Activated naive CD8-positive, alpha-beta T cell treated with anti-CD3 and anti-CD28 coated beads for 36 hours (primary cell): ENCODE results near the gene ZBED4. TPM values are rescaled to one million over a fixed set of nuclear protein-coding genes. Genes with fewer than 3 reads are reported as not detected.

Experiments
- DNase-seq: peaks from one replicate; pipeline ENCODE4 v3.0.0; 2021
- H3K27ac Mint-ChIP-seq: one replicate; pipeline ENCODE4 v1.8.0; 2022; ENCODE audit warnings: mild to moderate bottlenecking, moderate library complexity, mixed read lengths
- H3K27me3 Mint-ChIP-seq: one replicate; pipeline ENCODE4 v1.8.0; 2022; ENCODE audit warnings: mild to moderate bottlenecking, mixed read lengths
- H3K36me3 Mint-ChIP-seq: one replicate; pipeline ENCODE4 v1.8.0; 2021; ENCODE audit warnings: mild to moderate bottlenecking, mixed read lengths
- H3K4me1 Mint-ChIP-seq: one replicate; pipeline ENCODE4 v1.8.0; 2021; ENCODE audit warnings: mixed read lengths
- H3K4me3 Mint-ChIP-seq: one replicate; pipeline ENCODE4 v1.8.0; 2022; ENCODE audit warnings: mild to moderate bottlenecking, moderate library complexity, mixed read lengths
- H3K9me3 Mint-ChIP-seq: one replicate; pipeline ENCODE4 v1.8.0; 2022; ENCODE audit warnings: mixed read lengths
- total RNA-seq, 2 experiments: library from RNA; stranded (reverse); gene quantifications; one replicate each; pipeline ENCODE4 v1.2.3, GENCODE V29; 2021

Gene ZBED4
- total RNA-seq, 2 experiments from 2014 or later: 20.6 to 20.7 TPM

- no peak overlapping the region for H3K27ac Mint-ChIP-seq
- H3K36me3 Mint-ChIP-seq: peaks cover 43% of the 10 kb centered on the region
- no peak for DNase-seq
- no peak overlapping the region for H3K4me3 Mint-ChIP-seq
- no peaks in the 10 kb centered on the region for H3K9me3 Mint-ChIP-seq
- no peaks in the 10 kb centered on the region for H3K27me3 Mint-ChIP-seq
- H3K4me1 Mint-ChIP-seq: peaks cover 25% of the 10 kb centered on the region
Measured at GRCh38 chr22:49878206-49878605, 24.6 kb downstream of the ZBED4 start.

DNA sequence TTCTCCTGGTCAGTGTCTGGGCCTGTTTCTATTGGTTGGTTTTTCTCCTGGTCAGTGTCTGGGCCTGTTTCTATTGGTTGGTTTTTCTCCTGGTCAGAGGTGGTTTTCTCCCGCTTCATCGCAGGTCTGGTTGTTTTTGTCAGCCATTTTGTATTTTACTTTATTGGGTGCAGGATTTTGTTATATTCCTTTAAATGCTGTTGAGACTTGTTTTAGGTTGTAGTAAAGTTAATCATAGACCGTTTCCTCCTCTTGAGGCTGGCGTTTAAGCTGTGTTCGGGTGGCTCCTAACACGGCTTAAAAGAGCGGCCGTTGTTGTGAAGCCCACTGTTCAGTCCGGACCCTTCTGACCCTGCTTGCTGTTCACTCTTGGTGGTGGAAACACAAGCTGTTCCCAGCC is 26.2 kb downstream of the ZBED4 start:
- Mint-ChIP-seq H3K27me3 (no peaks in the 10 kb centered on the region), H3K4me3 (no peak overlapping the region), H3K4me1 (peaks cover 18% of the 10 kb centered on the region), H3K36me3 (peaks cover 40% of the 10 kb centered on the region), H3K9me3 (no peaks in the 10 kb centered on the region), H3K27ac (no peak overlapping the region)
- no peak for DNase-seq

GRCh38 chr22:49880281-49880680 is 26.6 kb downstream of the ZBED4 start:
- Mint-ChIP-seq H3K4me3 (peak overlapping the region; percentile 14), H3K27ac (peak overlapping the region; percentile 52), H3K4me1 (peaks cover 18% of the 10 kb centered on the region), H3K9me3 (no peaks in the 10 kb centered on the region), H3K27me3 (no peaks in the 10 kb centered on the region), H3K36me3 (peaks cover 37% of the 10 kb centered on the region)
- DNase-seq: no peak

- H3K27ac Mint-ChIP-seq: no peak overlapping the region
- no peak for DNase-seq
- H3K4me1 Mint-ChIP-seq: peaks cover 18% of the 10 kb centered on the region
- H3K4me3 Mint-ChIP-seq: no peak overlapping the region
- no peaks in the 10 kb centered on the region for H3K27me3 Mint-ChIP-seq
- H3K36me3 Mint-ChIP-seq: peaks cover 38% of the 10 kb centered on the region
- H3K9me3 Mint-ChIP-seq: no peaks in the 10 kb centered on the region
Measured at GRCh38 chr22:49881856-49882255, 28.2 kb downstream of the ZBED4 start.

DNA sequence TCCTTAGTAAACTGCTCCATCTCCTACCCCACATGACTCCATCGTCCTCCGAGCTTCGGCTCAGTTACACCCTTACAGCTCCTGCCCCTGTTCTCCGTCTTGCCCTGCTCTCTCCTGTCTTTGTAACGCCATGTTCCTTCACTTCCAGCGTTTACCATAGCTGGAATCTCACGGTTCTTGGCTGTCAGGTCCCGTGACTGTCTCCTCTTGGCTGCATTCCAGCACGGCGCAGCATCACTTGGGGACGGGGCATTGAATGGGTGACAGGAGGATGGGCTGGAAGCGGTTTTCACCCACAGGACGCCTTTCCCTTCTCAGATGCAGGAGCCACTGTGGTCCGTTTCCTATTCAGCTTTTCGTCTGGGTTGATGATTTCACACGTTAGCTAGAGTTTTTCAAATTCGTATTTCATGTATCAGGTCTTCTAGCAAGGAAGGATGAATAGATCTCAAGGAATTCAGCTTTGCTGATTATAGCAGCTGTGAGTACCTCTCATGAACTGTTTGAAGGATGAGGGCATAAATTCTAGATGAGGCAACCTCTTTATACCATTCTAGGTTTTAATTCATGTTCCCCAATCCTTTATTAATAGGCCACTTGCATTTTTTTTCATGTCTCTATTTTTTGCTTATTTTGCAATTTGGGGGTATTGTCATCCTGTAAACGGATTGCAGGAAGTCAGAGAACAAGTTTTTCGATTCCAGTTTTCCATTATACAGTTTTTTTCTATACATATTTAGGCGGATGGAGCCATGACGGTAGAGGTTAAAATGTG is 29.1 kb downstream of the ZBED4 start:
- H3K27me3 Mint-ChIP-seq: no peaks in the 10 kb centered on the region
- peaks cover 45% of the 10 kb centered on the region for H3K36me3 Mint-ChIP-seq
- peaks cover 21% of the 10 kb centered on the region for H3K4me1 Mint-ChIP-seq
- no peak for DNase-seq
- no peaks in the 10 kb centered on the region for H3K9me3 Mint-ChIP-seq
- peak overlapping the region; percentile 31 for H3K27ac Mint-ChIP-seq
- H3K4me3 Mint-ChIP-seq: no peak overlapping the region

DNA sequence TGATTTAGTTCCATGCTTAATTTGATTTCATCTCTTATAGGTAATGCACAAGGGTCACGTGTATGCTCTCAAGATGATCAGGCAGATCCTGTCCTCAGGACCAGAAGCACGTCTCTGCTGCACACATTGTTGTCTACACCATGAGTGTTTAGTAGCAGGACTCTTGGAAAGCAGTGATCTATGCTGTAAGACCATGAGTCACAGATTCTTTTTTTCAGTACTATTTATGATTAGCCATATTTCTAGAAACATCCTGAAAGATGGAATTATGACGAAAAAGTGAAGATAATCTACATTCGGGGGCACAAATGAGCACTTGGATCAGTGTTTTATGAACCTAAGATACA is 29.6 kb downstream of the ZBED4 start:
- peaks cover 43% of the 10 kb centered on the region for H3K36me3 Mint-ChIP-seq
- H3K27me3 Mint-ChIP-seq: no peaks in the 10 kb centered on the region
- H3K9me3 Mint-ChIP-seq: no peaks in the 10 kb centered on the region
- peaks cover 21% of the 10 kb centered on the region for H3K4me1 Mint-ChIP-seq
- DNase-seq: no peak
- no peak overlapping the region for H3K4me3 Mint-ChIP-seq
- H3K27ac Mint-ChIP-seq: peak overlapping the region; percentile 31

- Mint-ChIP-seq H3K27me3 (no peaks in the 10 kb centered on the region), H3K27ac (no peak overlapping the region), H3K4me1 (peaks cover 21% of the 10 kb centered on the region), H3K4me3 (no peak overlapping the region), H3K9me3 (no peaks in the 10 kb centered on the region), H3K36me3 (peaks cover 46% of the 10 kb centered on the region)
- no peak for DNase-seq
Measured at GRCh38 chr22:49884075-49884474, 30.4 kb downstream of the ZBED4 start.

DNA sequence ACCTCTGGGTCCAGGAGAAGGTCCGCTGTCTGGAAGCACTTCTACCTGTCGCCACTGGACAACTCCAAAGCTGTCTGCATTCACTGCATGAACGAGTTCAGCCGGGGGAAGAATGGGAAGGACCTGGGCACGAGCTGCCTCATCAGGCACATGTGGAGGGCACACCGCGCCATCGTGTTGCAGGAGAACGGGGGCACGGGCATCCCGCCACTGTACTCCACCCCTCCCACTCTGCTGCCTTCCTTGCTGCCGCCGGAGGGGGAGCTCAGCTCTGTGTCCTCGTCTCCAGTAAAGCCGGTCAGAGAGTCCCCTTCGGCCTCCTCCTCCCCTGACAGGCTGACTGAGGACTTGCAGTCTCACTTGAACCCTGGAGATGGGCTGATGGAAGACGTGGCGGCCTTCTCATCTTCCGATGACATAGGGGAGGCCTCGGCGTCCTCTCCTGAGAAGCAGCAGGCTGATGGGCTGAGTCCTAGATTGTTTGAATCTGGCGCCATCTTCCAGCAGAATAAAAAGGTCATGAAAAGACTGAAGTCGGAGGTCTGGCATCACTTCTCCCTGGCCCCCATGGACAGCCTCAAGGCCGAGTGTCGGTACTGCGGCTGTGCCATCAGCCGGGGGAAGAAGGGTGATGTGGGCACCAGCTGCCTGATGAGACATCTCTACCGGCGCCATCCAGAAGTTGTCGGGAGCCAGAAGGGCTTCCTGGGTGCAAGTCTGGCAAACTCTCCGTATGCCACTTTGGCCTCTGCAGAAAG is 31.0 kb downstream of the ZBED4 start:
- Mint-ChIP-seq H3K4me3 (no peak overlapping the region), H3K36me3 (peaks cover 52% of the 10 kb centered on the region), H3K9me3 (no peaks in the 10 kb centered on the region), H3K4me1 (peaks cover 21% of the 10 kb centered on the region), H3K27me3 (no peaks in the 10 kb centered on the region), H3K27ac (no peak overlapping the region)
- no peak for DNase-seq

GRCh38 chr22:49885281-49885680 is 31.6 kb downstream of the ZBED4 start:
- Mint-ChIP-seq H3K27ac (no peak overlapping the region), H3K27me3 (no peaks in the 10 kb centered on the region), H3K4me1 (peaks cover 16% of the 10 kb centered on the region), H3K4me3 (no peak overlapping the region), H3K36me3 (peaks cover 52% of the 10 kb centered on the region), H3K9me3 (no peaks in the 10 kb centered on the region)
- DNase-seq: no peak

- H3K4me3 Mint-ChIP-seq: no peak overlapping the region
- DNase-seq: no peak
- H3K4me1 Mint-ChIP-seq: peaks cover 13% of the 10 kb centered on the region
- H3K36me3 Mint-ChIP-seq: peaks cover 56% of the 10 kb centered on the region
- no peaks in the 10 kb centered on the region for H3K27me3 Mint-ChIP-seq
- no peaks in the 10 kb centered on the region for H3K9me3 Mint-ChIP-seq
- H3K27ac Mint-ChIP-seq: no peak overlapping the region
Measured at GRCh38 chr22:49885881-49886280, 32.2 kb downstream of the ZBED4 start.

GRCh38 chr22:49886346-49887063 is 32.9 kb downstream of the ZBED4 start:
- Mint-ChIP-seq H3K36me3 (peaks cover 62% of the 10 kb centered on the region), H3K27ac (no peak overlapping the region), H3K27me3 (no peaks in the 10 kb centered on the region), H3K4me1 (peaks cover 10% of the 10 kb centered on the region), H3K4me3 (no peak overlapping the region), H3K9me3 (no peaks in the 10 kb centered on the region)
- no peak for DNase-seq

DNA sequence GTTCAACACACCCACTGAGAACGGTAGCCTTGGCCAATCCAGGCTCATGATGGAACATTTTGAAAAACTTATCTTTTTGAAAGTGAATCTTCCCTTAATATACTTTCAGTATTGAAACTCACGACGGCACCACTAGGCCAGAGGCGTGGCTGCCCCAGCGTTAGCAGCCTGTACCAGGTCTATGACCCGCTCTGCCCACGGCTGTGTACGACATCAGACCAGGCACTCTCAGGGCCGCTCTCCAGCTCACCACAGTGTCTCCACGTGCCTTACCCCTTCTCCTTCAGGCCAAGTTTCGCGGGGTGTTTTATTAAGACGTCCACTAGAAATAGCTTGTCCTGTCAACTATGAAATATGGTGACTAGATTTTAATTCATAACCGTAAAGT is 33.4 kb downstream of the ZBED4 start:
- H3K27me3 Mint-ChIP-seq: no peaks in the 10 kb centered on the region

GRCh38 chr22:49887702-49888101 is 34.1 kb downstream of the ZBED4 start:
- Mint-ChIP-seq H3K36me3 (peaks cover 66% of the 10 kb centered on the region), H3K4me1 (peaks cover 5% of the 10 kb centered on the region), H3K27me3 (no peaks in the 10 kb centered on the region), H3K9me3 (no peaks in the 10 kb centered on the region), H3K4me3 (no peak overlapping the region), H3K27ac (no peak overlapping the region)
- DNase-seq: no peak

More for the DNA sequence above, 33.4 kb downstream of the ZBED4 start:
- Mint-ChIP-seq H3K9me3 (no peaks in the 10 kb centered on the region), H3K4me1 (peaks cover 8% of the 10 kb centered on the region), H3K36me3 (peaks cover 66% of the 10 kb centered on the region), H3K4me3 (no peak overlapping the region), H3K27ac (peak overlapping the region; percentile 20)
- no peak for DNase-seq

GRCh38 chr22:49889071-49889470 is 35.4 kb downstream of the ZBED4 start:
- H3K4me3 Mint-ChIP-seq: no peak overlapping the region
- H3K4me1 Mint-ChIP-seq: peaks cover 3% of the 10 kb centered on the region
- no peak for DNase-seq
- H3K27me3 Mint-ChIP-seq: no peaks in the 10 kb centered on the region
- no peaks in the 10 kb centered on the region for H3K9me3 Mint-ChIP-seq
- peaks cover 69% of the 10 kb centered on the region for H3K36me3 Mint-ChIP-seq
- no peak overlapping the region for H3K27ac Mint-ChIP-seq

DNA sequence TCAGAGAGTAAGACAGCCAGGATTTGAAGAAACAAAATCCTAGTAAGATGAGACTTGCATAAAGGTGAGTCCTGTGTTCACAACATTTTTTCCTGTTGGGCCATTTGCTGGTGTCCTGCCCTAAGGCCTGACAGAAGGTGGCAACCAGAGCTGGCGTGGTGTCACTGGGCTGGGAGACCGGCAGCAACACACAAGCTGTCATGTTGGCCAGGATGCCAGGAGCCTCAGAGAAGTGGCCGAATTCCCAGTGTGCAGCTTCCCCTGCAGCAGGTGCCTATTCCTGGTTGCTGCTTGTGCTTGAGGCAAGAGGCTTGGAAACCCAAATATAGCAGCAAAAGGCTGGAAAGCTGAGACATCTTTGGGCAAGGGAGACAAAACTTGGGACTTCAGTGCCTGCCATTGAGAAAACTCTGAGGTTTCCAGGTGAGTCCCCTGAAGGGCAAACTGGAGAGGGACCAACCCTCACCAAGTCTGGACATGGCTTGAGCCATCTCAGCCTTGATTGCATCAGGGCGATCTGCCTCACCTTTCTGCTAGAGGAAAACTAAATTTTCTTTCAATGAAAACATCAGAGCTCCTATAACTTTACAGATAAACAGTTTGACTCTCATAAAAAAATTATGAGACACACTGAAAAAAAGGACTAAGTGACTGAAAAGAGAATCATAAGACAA is 38.7 kb downstream of the ZBED4 start:
- H3K4me1 Mint-ChIP-seq: peaks cover 2% of the 10 kb centered on the region
- no peak overlapping the region for H3K4me3 Mint-ChIP-seq
- DNase-seq: no peak
- H3K27me3 Mint-ChIP-seq: no peaks in the 10 kb centered on the region
- peaks cover 61% of the 10 kb centered on the region for H3K36me3 Mint-ChIP-seq
- H3K27ac Mint-ChIP-seq: no peak overlapping the region
- H3K9me3 Mint-ChIP-seq: peaks cover 2% of the 10 kb centered on the region
